NCI-H1092 treated with DMSO at 0.1 percent for 48 hours (cell line): ENCODE results near the gene RNF157.
"Not testable (repeated sequence)": the region's sequence is repeated elsewhere in the genome, so short reads cannot be mapped to it uniquely, and the experiment has no call there.

Source experiments
- DNase-seq: peaks from one replicate; lab custom pipeline; 2025; lab: John Stamatoyannopoulos, UW

Gene RNF157

DNA sequence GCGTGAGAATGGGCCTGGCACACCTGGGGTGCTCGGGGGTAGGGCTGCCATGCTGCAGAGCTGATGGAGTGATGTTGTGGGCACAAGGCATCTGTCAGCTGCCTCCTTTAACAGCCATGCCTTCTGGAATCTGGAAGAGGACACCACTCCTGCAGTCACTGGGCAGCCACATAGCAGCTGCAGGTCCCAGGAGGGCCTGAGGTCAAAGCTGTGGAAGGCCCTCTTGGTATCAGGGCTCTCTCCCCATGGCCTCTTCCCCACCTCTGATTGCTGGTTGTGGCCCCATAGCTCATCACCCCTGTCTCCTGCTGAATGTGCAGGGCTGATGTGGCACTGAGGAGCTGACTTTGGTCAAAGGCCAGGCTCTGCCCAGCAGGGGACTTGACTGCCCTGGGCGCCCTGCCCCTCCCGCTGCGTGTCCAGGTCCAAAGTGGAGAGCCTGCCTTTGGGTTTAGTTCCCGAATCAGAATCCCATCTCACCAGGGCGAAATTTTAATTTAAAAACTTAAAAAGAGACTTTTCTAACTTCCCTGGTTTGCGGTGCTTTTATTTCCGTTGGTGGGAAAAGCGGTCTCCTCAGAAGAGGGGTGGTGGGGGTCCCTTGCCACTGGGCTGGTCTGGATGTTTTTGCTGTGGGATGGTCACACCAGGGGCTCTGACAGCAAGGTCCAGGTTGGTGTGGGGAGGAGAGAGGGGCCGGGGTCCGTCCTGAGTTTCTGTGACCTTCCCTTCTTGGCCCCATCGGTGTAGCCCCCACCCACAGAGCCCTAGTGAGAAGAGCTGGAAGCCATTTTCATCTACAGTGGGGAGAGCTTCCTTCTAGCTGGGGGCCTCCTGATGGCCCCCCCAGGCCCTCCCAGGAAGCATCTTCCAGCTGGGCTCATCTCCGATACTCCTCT is 30.7 kb upstream of the RNF157 start:
- no peak for DNase-seq

- no peak for DNase-seq
Measured at GRCh38 chr17:76270127-76270592, 29.9 kb upstream of the RNF157 start.

DNA sequence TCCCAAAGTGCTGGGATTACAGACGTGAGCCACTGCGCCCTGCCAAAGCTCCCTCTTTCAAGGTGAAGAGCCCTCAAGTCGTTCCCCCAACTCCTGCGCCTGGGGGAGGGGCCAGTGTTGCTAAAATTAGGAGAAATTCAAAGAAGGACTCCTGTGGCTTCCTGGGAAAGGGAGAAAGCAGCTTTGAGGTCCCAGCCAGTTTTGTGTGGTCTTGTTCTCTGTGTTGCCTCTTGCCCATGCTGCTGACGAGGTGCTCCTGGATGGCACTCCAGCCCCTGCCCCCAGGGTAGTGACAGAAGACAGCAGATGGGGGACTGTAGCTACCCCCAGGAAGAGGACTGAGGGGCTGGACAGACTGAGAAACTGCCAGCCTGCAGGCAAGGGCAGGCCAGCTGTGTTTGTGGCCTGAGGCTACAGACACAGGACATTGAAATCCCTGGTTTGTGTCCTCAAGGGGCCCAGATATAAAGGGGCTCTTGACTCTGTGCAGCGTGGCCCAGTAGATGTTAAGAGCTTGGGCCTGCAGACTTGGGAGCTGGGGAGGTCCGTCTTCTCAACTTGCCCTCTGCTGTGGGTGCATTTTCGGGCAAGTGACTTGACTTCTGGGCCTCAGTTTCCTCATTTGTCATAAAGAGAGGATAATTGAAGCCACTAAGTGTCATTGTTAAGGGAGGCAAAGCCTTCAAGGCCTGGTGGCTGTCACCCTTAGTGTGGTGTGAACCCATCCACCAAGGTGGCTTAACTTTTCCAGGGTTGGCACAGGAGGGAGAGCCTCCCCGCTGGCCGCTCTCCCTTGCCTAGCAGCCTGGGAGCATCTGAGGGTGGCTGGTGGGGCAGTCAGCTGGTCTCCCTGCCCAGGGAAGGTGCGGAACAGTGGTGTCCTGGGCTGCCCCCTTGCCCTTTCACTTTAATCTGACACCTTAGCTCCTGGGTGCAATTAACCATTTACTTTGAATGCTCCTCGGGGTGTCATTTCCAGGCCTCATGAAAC is 29.0 kb upstream of the RNF157 start:
- no peak for DNase-seq

DNA sequence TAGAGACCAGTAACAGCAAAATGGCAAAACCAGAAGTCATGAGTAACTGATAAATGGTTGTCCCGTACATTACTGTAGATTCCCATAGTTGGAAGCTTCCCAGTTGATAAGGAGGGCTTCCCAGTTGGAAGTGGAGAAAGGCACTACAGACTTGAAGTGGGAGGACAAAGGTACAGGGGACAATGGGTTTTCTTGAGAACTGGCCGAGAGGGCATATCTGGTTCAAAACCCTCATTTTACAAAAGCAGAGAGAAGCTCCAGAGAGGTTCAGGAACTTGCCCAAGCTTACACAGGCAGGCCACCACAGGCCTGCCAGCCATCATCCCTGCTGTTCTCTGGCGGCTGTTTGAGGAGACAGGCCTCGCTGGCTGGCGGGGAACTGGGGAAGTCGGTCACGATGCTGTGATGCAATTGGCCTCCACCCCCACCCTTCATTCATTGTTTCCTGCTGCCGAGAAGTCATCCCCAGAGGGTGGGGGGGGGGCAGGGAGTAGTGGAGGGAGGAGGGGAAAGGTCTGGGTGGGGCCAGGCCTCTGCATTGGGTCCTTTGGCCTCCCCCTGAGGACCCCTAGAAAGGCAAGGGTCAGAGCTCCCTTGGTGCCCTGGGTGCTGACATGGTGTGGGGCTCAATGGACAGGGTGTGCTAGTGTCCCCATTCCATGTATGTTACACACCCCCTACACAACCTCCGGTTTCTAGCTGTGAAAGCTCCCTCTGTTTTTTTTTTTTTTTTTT is 27.9 kb upstream of the RNF157 start:
- DNase-seq, result no peak

- not testable (repeated sequence) for DNase-seq
Measured at GRCh38 chr17:76267581-76268001, 27.3 kb upstream of the RNF157 start.

DNA sequence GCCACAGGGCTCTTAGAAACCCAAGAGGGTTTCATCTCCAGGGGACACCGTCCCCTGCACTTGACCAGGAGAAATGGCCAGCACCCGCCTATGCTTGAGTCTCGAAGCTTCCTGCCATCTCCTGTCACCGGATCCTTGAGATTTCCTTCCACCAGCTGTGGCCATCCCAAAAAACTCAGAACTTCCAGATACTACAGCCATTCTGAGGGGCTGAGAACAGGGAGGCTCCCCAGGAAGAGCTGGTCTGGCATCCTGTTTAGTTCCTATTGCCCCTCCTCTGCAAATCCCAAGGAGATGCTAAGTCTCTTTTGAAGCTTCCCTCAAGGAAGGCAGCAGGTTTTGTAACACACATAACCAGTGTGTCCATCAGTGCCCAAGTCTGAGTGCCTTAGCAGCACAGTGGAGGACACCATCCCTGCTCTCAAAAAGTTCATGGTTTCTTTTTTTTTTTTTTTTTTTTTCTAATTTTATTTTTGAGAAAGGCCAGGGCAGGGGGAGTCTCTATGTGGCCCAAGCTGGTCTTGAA is 26.8 kb upstream of the RNF157 start:
- DNase-seq, result no peak

DNA sequence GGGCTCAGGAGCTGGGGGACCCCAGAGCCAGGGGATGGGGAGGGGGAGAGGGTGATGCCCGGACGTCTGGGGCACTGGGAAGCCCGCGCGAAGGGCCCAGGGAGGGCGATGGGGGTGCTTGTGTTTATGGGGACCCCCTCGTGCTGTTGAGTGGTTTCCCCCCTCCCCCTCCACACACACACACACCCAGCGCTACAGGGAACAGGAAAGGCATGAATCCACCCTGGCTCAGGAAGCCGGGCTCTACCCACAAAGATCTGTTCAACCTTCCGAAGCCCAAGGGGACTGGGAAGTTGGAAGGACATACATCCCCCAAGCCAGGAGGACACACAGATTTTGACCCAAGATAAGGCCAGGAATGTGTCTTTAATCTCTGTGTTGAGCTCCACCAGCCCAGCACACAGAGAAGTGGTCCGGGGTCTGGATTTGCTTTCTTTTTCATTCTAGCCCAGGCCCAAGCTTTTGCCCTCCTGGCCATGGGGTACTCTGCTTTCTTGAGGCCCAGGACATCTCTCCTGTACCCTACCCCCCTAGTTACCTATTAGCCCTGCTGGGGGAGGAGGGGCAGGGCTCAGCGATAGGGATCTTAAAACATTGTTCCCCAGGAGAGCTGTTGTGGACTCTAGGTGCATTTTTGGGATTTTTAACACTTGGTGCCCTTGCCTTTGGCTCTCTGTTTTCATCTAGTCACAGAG is 26.1 kb upstream of the RNF157 start:
- DNase-seq, result no peak

GRCh38 chr17:76265624-76266243 is 25.4 kb upstream of the RNF157 start:
- DNase-seq, result peak; percentile 34

GRCh38 chr17:76264755-76265623 is 24.7 kb upstream of the RNF157 start, which contains the start of gene UBALD2:
Gene UBALD2, plus strand, starts transcription at chr17:76265348. Its CDS starts 158 bp downstream, at chr17:76265506.
- DNase-seq, result peak; percentile 97

DNA sequence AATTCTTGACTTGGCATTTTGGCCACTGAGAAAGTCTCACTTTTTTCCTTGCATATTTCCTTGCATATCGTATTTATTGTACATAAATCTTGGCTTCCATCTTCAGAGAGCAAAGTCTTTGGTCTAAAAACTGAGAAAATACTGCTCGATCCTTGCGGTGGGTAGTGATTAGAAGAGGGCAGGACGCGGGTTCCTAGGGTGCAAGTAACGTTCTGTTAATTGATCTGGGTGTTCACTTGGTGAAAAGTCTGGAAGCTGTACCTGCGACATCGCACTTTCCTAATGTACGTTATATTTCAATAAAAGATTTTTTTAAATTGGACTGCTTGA is 24.1 kb upstream of the RNF157 start:
- peak; percentile 38 for DNase-seq

DNA sequence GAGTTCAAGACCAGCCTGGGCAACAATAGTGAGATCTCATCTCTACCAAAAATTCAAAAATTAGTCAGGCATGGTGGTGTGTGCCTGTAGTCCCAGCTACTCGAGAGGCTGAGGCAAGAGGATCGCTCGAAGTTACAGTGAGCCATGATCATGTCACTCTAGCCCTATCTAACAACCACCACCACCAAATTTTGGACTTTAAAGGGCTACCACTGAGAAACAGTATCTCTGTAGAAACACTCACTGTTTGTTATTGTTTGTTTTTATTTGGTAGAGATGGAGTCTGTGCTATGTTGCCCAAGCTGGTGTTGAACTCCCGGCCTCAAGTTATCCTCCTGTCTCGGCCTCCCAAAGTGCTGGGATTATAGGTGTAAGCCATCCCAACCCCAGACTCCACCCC is 23.6 kb upstream of the RNF157 start:
- DNase-seq, result no peak

GRCh38 chr17:76262732-76263344 is 22.5 kb upstream of the RNF157 start:
- DNase-seq, result no peak

GRCh38 chr17:76261421-76262215 is 21.3 kb upstream of the RNF157 start:
- no peak for DNase-seq

DNA sequence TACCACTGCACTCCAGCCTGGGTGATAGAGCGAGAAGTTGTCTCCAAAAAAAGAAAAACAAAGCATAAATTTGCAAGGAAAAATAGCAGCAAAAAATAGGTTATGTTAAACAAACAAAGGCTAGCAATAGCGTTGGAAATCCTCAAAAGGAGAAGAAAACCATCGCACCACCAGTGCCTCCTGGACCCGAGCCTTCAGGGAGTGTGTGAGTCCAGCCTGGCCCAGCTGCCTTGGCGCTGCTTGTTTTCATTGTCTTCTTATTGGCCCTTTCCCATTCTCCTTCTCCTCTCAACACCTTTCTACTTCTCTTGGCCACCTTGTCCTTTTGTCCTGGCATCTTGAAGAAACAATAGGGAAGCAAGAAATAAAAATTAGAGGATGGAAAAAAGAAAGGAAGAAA is 20.4 kb upstream of the RNF157 start:
- no peak for DNase-seq

GRCh38 chr17:76260220-76260619 is 19.9 kb upstream of the RNF157 start:
- DNase-seq, result no peak

GRCh38 chr17:76256430-76257050 is 16.2 kb upstream of the RNF157 start:
- not testable (repeated sequence) for DNase-seq

DNA sequence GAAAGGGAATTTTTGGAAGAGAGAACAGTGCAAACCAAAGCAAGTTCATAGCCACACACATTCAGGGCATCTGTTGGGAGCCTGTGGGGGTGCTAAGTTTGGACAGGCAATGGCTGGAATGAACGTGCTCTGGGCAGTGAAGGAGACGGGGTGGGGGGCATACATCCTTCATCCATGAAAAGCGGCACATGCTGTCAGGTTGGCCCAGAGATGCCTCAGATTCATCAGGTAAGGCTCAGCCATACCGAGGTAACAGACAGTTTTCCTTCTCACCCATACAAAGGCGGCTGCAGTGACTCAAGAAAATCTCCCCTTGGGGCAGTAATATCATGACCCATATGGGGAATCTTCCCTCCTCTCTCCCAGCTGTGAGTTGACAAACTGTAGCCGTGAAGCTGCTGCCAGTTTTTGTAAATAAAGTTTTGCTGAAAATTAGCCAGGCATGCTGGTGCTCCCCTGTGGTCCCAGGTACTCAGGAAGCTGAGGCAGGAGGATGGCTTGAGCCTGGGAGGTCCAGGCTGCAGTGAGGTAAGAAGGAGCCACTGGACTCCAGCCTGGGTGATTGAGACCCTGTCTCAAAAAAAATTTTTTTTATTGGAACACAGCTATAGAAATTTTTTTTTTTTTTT is 15.6 kb upstream of the RNF157 start:
- DNase-seq, result no peak
